Measurements from ENCODE around the gene ZNF521.

GRCh38 chr18:25132786-25133496, 219.0 kb downstream of the ZNF521 start:
- TF ChIP-seq CTCF (IDR thresholded peaks at IDR 0.05; ENCODE audit: low read depth, low read length), result no peak
- TF ChIP-seq POLR2A (IDR thresholded peaks at IDR 0.05; ENCODE audit: extremely low read depth, insufficient read length), result no peak
- TF ChIP-seq MAX (IDR thresholded peaks at IDR 0.05; ENCODE audit: low read depth, low read length), result no peak
- TF ChIP-seq MYC (IDR thresholded peaks at IDR 0.05; ENCODE audit: low read depth, low read length), result no peak
